ENCODE measurements around the gene TP63. TPM values are rescaled to one million over a fixed set of nuclear protein-coding genes. Genes with fewer than 3 reads are reported as not detected.
A peak's percentile ranks its signal among the peaks of the same experiment; 100 is the strongest.

The TP63 gene
- polyA plus RNA-seq, 6 donors from 2014 or later, result 0.10 to 0.71 (median 0.21) TPM; not detected in 3

- Mint-ChIP-seq H3K9me3 (peaks cover 0 to 3% (median 0%) of the 10 kb centered on the region in 7 donors), H3K4me3 (no peak overlapping the region), H3K27me3 (no peaks in the 10 kb centered on the region), H3K27ac (no peak overlapping the region), H3K4me1 (no peaks in the 10 kb centered on the region), H3K36me3 (no peaks in the 10 kb centered on the region)
- ATAC-seq (ENCODE audit: low read depth in 2 of 2), result no peak
- no peak for DNase-seq
Observed at GRCh38 chr3:189841473-189842205, 210.4 kb downstream of the TP63 start.

- Mint-ChIP-seq H3K27me3 (no peaks in the 10 kb centered on the region), H3K9me3 (peaks cover 0 to 3% (median 0%) of the 10 kb centered on the region in 7 donors), H3K4me3 (no peak overlapping the region), H3K36me3 (no peaks in the 10 kb centered on the region), H3K27ac (no peak overlapping the region), H3K4me1 (no peaks in the 10 kb centered on the region)
- DNase-seq, result no peak
- ATAC-seq (ENCODE audit: low read depth in 2 of 2), result no peak
Observed at GRCh38 chr3:189842681-189843602, 211.8 kb downstream of the TP63 start.

DNA sequence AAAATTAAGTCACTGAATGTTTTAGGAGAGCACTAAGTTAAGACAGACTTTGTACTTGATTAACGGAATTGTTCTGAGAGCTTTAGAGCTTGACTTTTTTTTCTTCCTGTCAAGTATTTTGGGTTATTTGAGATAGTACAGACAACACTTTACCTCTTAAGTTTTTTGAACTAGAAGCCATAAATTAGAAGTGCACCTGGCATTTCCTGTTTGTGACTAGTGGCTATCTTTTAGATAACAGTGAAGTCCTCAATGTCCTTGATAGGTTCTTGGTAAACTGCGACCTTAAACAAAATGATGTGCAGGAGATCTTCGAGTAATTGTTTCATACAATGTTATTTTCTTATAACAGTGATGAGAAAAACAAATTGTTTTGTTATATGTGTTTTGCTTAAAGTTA, 213.9 kb downstream of the TP63 start:
- Mint-ChIP-seq H3K4me3 (no peak overlapping the region), H3K4me1 (no peaks in the 10 kb centered on the region), H3K9me3 (peaks cover 0 to 3% (median 0%) of the 10 kb centered on the region in 7 donors), H3K36me3 (no peaks in the 10 kb centered on the region), H3K27ac (no peak overlapping the region), H3K27me3 (no peaks in the 10 kb centered on the region)
- DNase-seq (no peak), ATAC-seq (ENCODE audit: low read depth in 2 of 2) (no peak)

DNA sequence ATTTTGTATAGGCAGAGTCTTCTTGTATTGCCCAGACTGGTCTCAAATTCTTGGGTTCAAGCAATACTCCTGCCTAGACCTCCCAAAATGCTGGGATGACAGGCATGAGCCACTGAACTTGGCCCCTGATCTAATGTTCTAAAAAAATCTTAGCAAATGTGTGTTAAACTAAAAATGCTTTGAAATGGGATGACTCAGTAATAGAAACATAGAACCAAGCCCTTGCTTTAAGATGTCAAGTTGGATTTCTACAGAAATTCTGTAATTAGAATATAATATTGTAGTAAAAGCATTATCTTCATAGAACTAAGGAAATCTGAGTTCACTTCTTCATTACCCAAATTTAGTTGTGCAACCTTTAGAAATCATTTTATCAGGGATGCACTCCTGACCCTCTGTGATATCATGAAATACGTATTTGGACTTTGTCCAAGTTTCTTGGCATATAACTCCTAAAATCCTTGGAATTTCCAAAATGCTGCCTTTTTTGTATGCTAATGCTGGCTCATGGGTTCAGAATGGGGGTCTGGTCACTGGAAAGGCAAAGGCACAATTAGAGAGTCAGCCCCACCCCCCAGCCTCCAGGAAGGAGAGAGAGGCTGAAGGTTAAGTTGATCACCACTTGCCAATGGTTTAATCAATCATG, 217.3 kb downstream of the TP63 start:
- ATAC-seq (ENCODE audit: low read depth in 2 of 2) (no peak), DNase-seq (no peak)
- Mint-ChIP-seq H3K4me1 (no peaks in the 10 kb centered on the region), H3K4me3 (no peak overlapping the region), H3K9me3 (peaks cover 0 to 10% (median 2%) of the 10 kb centered on the region in 7 donors), H3K36me3 (no peaks in the 10 kb centered on the region), H3K27ac (no peak overlapping the region), H3K27me3 (no peaks in the 10 kb centered on the region)

DNA sequence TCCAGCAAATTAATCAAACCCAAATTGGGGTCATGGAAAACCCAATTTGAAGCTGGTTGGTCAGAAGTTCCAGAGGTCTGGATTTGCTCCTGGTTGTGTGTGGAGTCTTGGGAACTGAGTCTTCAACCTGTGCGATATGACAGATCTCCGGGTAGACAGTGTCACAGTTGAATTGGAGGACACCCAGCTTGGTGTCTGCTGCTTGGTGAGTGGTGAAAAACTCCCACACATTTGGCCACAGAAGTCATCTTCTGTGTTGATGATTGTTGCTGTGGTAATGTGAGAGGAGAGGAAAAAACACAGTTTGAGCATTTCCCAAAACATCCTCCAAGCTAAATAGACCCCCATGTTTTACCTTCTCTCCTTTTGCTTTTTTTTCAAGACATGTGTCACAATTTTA, 218.1 kb downstream of the TP63 start:
- Mint-ChIP-seq H3K4me1 (no peaks in the 10 kb centered on the region), H3K27ac (no peak overlapping the region), H3K9me3 (peaks cover 0 to 10% (median 2%) of the 10 kb centered on the region in 7 donors), H3K27me3 (no peaks in the 10 kb centered on the region), H3K36me3 (no peaks in the 10 kb centered on the region), H3K4me3 (no peak overlapping the region)
- DNase-seq, result no peak
- no peak for ATAC-seq (ENCODE audit: low read depth in 2 of 2)

- Mint-ChIP-seq H3K27me3 (peaks cover 0 to 4% (median 0%) of the 10 kb centered on the region in 3 donors), H3K36me3 (no peaks in the 10 kb centered on the region), H3K9me3 (peaks cover 0 to 7% (median 2%) of the 10 kb centered on the region in 7 donors), H3K27ac (peak overlapping the region in 1 of 6 donors; percentile 23), H3K4me3 (peak overlapping the region in 1 of 8 donors; percentile 50), H3K4me1 (no peaks in the 10 kb centered on the region)
- DNase-seq, result no peak
- no peak for ATAC-seq (ENCODE audit: low read depth in 2 of 2)
Observed at GRCh38 chr3:189851682-189852081, 220.5 kb downstream of the TP63 start.

- ATAC-seq (ENCODE audit: low read depth in 2 of 2), result no peak
- Mint-ChIP-seq H3K27me3 (peaks cover 0 to 4% (median 0%) of the 10 kb centered on the region in 3 donors), H3K27ac (no peak overlapping the region), H3K36me3 (no peaks in the 10 kb centered on the region), H3K4me1 (no peaks in the 10 kb centered on the region), H3K4me3 (no peak overlapping the region), H3K9me3 (peaks cover 0 to 8% (median 0%) of the 10 kb centered on the region in 7 donors)
- no peak for DNase-seq
Observed at GRCh38 chr3:189853906-189854305, 222.7 kb downstream of the TP63 start.

DNA sequence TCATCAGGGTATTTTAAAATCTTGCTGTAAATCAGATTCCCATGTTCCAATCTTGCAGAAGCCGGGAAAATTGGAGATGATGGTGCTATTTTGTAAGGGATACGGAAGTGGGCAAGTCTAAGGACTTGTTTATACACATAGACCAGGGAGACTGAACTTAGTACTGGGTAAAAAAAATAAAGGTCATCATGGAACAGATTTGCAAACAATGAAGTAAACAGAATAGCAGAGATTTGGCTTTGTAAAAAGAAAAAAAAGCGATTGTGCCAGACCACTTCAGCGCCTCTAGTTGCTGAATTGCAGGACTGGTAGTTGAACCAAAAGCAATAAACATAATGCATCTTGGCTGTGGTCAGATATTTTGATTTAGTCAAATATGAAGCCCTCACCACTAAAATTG, 229.1 kb downstream of the TP63 start:
- Mint-ChIP-seq H3K9me3 (peaks cover 0 to 11% (median 2%) of the 10 kb centered on the region in 7 donors), H3K27ac (no peak overlapping the region), H3K4me3 (no peak overlapping the region), H3K36me3 (no peaks in the 10 kb centered on the region), H3K4me1 (no peaks in the 10 kb centered on the region), H3K27me3 (no peaks in the 10 kb centered on the region)
- no peak for DNase-seq
- no peak for ATAC-seq (ENCODE audit: low read depth in 2 of 2)

GRCh38 chr3:189862385-189862998, 231.3 kb downstream of the TP63 start:
- no peaks in the 10 kb centered on the region for H3K4me1 Mint-ChIP-seq
- peaks cover 0 to 12% (median 2%) of the 10 kb centered on the region in 7 donors for H3K9me3 Mint-ChIP-seq
- no peak for DNase-seq
- no peak overlapping the region for H3K27ac Mint-ChIP-seq
- no peaks in the 10 kb centered on the region for H3K36me3 Mint-ChIP-seq
- no peaks in the 10 kb centered on the region for H3K27me3 Mint-ChIP-seq
- no peak overlapping the region for H3K4me3 Mint-ChIP-seq
- ATAC-seq (ENCODE audit: low read depth in 2 of 2), result no peak

DNA sequence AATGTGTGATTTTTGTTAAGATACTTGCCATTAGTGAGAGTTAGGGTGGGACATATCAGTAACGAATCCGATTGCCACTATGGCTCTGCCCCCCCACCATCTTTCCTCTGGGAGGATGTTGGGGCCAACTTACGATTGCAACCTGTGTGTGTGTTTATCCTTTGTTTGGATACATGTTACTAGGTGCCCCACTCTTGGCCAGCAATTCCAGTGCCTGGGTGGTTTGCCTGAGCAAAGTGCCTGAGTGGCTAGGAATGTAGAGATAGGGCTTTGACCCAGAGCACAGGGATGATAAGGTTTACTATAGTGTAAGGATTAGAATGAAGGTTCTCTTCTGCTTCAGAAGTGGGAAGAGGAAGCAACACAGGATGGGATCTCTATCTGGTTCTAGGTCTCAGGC, 231.8 kb downstream of the TP63 start:
- ATAC-seq (ENCODE audit: low read depth in 2 of 2) (no peak), DNase-seq (no peak)
- Mint-ChIP-seq H3K36me3 (no peaks in the 10 kb centered on the region), H3K27ac (no peak overlapping the region), H3K27me3 (no peaks in the 10 kb centered on the region), H3K9me3 (peaks cover 0 to 12% (median 2%) of the 10 kb centered on the region in 7 donors), H3K4me1 (no peaks in the 10 kb centered on the region), H3K4me3 (no peak overlapping the region)

- Mint-ChIP-seq H3K4me3 (no peak overlapping the region), H3K27ac (no peak overlapping the region), H3K4me1 (no peaks in the 10 kb centered on the region), H3K36me3 (no peaks in the 10 kb centered on the region), H3K9me3 (peaks cover 0 to 7% (median 0%) of the 10 kb centered on the region in 7 donors), H3K27me3 (no peaks in the 10 kb centered on the region)
- DNase-seq (no peak), ATAC-seq (ENCODE audit: low read depth in 2 of 2) (no peak)
Observed at GRCh38 chr3:189868061-189868460, 236.9 kb downstream of the TP63 start.

DNA sequence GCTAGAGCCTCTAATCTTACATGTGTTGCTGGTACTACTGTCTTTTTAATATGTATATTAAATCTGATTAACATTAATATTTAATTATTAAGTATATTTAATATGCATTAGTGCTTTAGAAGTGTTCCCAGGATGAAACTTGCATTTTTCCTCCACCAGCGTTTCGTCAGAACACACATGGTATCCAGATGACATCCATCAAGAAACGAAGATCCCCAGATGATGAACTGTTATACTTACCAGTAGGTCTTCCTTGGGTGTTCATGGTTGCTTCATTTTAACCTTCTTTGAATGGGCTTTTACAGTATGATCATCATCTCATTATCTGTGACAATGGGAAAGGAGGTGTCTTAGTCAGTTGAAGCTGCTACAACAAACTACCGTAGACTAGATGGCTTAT, 238.0 kb downstream of the TP63 start:
- H3K9me3 Mint-ChIP-seq, result peaks cover 0 to 5% (median 0%) of the 10 kb centered on the region in 7 donors
- no peaks in the 10 kb centered on the region for H3K27me3 Mint-ChIP-seq
- no peak overlapping the region for H3K4me3 Mint-ChIP-seq
- H3K4me1 Mint-ChIP-seq, result no peaks in the 10 kb centered on the region
- no peak for DNase-seq
- no peaks in the 10 kb centered on the region for H3K36me3 Mint-ChIP-seq
- no peak for ATAC-seq (ENCODE audit: low read depth in 2 of 2)
- H3K27ac Mint-ChIP-seq, result no peak overlapping the region

- ATAC-seq (ENCODE audit: low read depth in 2 of 2) (no peak), DNase-seq (no peak)
- Mint-ChIP-seq H3K9me3 (no peaks in the 10 kb centered on the region), H3K4me3 (no peak overlapping the region), H3K4me1 (no peaks in the 10 kb centered on the region), H3K27me3 (no peaks in the 10 kb centered on the region), H3K36me3 (no peaks in the 10 kb centered on the region), H3K27ac (no peak overlapping the region)
Observed at GRCh38 chr3:189871418-189871817, 240.2 kb downstream of the TP63 start.
